ENCODE measurements around the gene LGALS9C. TPM values are rescaled to one million over a fixed set of nuclear protein-coding genes. Genes with fewer than 3 reads are reported as not detected.
"Not testable (repeated sequence)": the region's sequence is repeated elsewhere in the genome, so short reads cannot be mapped to it uniquely, and the experiment has no call there.

LGALS9C gene
- total RNA-seq, 2 donors from 2014 or later: 0.18 TPM; not detected in 1

DNA sequence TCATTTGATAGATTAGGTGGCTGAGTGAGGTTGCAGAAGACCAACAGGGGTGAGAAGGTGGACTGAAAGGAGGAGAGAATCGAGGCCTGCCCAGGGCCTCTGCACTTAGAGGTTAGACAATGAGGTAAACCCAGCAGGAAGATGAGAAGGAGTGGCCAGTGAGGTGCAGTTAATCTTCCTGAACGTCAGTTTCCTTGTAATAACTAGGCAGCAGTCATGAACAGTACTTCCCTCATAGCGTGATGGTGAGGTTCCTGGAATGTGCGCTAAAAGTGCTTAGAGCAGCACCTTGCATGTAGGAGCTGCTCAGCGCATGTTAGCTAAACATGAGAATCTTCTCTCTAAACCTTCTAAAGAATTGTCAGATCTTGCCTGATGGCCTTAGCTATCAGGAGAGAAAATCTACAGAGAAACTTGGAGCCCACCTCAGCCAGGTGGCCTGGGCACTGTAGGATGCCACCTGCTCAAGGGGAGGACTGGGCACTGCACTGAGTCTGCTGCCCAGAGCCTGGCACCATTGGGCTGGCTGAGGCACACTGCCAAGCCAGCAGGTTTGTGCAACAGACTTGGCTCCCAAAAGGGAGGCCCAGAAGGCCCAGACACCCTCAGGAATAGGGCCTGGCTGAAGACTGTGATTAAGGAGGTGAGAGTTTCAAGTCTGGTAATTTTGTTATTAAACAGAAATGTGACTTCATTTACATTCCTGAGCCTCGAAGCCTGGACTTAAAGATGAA lies 10.2 kb upstream of the LGALS9C start:
- H3K4me1 ChIP-seq (replicated peaks); H3K27me3 ChIP-seq (replicated peaks; ENCODE audit: insufficient read depth); DNase-seq (ENCODE audit: low spot score); H3K27ac ChIP-seq; intact Hi-C loops (cut with DNase I); H3K9me3 ChIP-seq; H3K4me3 ChIP-seq; H3K36me3 ChIP-seq: not testable (repeated sequence)
- 42% methylated on average over 3 of the region's 6 CpGs for WGBS

DNA sequence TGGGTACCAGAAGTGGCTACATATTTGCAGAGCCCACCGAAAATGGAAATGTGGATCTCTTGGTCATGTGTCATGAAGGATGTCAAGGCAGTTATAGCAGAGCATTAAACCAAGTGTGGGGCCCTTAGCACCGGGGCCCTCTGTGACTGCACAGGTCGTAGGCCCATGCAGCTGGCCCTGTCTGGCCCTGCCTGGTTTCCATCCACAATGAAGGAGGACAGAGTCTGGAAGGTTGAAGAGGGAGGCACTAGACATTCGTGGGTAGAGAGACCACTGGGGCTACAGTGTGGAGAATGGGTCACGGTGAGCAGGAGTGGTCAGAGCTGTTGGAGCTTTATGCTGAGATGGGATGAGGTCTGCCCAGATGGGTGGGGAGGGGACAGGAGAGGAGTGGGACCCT lies 9.6 kb upstream of the LGALS9C start:
- DNase-seq (ENCODE audit: low spot score); H3K27me3 ChIP-seq (replicated peaks; ENCODE audit: insufficient read depth); H3K36me3 ChIP-seq; intact Hi-C loops (cut with DNase I); H3K9me3 ChIP-seq; H3K27ac ChIP-seq; H3K4me1 ChIP-seq (replicated peaks); H3K4me3 ChIP-seq: not testable (repeated sequence)
- WGBS: 94% methylated on average over 3 of the region's 5 CpGs

DNA sequence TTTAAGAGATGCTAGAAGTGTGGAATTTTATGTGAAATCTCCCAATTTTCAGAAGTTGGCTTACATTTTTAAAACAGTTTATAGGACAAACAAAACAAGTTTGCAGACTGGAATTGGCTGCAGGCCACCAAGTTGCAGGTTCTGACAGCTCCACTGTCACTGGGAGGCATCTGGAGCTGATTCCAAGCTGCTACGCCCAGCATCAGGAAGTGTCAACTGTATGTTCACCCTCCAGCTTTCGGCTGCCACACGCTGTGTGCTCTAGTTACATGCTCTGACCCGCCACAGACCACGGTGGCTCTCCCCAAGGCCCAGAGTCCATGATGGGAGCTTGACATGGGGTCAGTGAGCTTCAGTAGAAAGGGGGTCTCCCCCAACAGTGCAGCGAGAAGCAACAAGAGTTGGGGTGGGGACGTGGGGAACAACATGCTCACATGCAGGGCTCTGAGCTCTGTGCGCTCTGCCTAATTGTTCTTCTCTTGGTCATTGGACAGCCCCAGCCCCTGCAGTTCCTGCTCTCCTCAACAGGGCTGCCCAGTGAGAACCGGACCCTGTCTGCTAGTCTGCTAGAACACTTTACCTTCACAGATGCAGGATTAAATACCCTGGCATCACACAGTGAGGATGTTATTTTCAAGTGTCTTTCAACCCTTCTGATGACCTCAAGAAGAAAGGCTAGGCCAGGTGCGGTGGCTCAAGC lies 8.0 kb upstream of the LGALS9C start:
- H3K4me1 ChIP-seq (replicated peaks); H3K36me3 ChIP-seq; H3K27me3 ChIP-seq (replicated peaks; ENCODE audit: insufficient read depth); H3K9me3 ChIP-seq; H3K27ac ChIP-seq; DNase-seq (ENCODE audit: low spot score); H3K4me3 ChIP-seq; intact Hi-C loops (cut with DNase I): not testable (repeated sequence)
- WGBS: 54% methylated on average over 6 of the region's 10 CpGs

DNA sequence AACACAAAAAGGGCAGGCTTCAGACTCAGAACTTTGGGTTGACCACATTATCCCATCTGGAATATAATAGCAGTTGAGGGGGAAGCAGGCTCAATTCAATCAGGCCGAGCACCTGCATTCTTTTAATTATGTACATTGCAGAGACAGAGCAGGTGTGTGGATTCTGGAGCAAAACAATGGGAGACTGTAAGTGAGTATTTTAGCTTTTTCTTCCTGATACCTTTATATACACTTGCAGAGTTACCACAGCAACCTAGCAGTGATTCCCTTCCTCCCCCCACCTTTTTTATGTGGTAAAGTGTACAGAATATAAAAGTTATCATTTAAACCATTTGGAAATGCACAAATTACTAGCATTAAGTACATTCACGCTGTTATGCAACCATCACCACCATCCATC lies 6.8 kb upstream of the LGALS9C start:
- H3K9me3 ChIP-seq; DNase-seq (ENCODE audit: low spot score); H3K4me1 ChIP-seq (replicated peaks); H3K27me3 ChIP-seq (replicated peaks; ENCODE audit: insufficient read depth); H3K27ac ChIP-seq; H3K36me3 ChIP-seq; intact Hi-C loops (cut with DNase I); H3K4me3 ChIP-seq: not testable (repeated sequence)
- WGBS: 79% methylated on average over 1 of the region's 2 CpGs

DNA sequence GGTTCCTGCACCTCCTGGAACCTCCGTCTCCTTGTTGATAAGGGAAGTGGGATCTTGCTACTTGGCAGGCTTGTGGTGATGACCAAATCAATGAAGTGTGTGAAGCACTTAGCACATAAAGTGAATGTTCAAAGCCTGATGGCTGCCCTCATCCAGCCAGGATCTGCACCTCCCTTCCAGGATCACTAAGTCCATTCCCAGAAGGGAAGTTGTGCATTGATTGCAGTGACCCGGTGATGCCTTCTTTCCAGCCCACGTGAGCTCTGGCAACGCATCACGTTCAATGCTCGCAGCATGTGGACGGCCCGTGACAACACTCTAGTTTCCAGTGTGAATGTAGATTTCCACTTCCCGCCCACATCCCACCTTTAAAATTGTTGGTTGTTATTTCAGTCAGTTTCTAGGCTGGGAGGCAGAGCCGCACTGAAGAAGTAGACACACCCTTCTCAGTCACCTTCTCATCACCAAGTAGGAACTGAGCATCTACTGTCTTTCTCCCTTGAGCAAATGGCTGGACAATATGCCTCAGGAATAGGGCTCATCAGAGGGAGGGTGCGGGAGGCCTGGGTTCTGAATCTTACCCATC lies 6.2 kb upstream of the LGALS9C start:
- H3K27me3 ChIP-seq (replicated peaks; ENCODE audit: insufficient read depth); H3K4me3 ChIP-seq; DNase-seq (ENCODE audit: low spot score); H3K27ac ChIP-seq; H3K9me3 ChIP-seq; intact Hi-C loops (cut with DNase I); H3K36me3 ChIP-seq; H3K4me1 ChIP-seq (replicated peaks): not testable (repeated sequence)
- WGBS: 54% methylated on average over 1 of the region's 11 CpGs

DNA sequence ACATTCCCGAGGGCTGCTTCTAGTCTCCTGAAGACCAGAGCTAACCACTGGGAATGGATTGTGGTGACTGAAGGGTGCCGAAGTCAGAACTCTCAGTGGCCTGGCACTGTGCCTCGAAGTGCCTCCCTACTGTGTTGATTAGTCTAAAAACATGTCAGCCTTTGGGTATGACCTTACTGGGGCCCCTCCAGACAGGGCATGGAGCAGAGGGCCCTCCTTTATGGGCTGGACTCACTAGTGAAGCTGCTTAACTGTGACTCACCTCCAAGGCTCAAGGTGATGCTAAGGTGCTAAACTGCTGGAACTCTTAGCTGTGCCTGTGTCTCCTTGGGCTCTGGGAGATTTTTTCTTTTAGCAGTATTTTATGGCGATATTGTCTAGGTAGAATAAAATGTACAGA lies 2.6 kb upstream of the LGALS9C start:
- DNase-seq (ENCODE audit: low spot score); H3K9me3 ChIP-seq; H3K36me3 ChIP-seq; intact Hi-C loops (cut with DNase I); H3K4me3 ChIP-seq; H3K4me1 ChIP-seq (replicated peaks); H3K27me3 ChIP-seq (replicated peaks; ENCODE audit: insufficient read depth); H3K27ac ChIP-seq: not testable (repeated sequence)
- 100% methylated on average over 1 of the region's 4 CpGs for WGBS

DNA sequence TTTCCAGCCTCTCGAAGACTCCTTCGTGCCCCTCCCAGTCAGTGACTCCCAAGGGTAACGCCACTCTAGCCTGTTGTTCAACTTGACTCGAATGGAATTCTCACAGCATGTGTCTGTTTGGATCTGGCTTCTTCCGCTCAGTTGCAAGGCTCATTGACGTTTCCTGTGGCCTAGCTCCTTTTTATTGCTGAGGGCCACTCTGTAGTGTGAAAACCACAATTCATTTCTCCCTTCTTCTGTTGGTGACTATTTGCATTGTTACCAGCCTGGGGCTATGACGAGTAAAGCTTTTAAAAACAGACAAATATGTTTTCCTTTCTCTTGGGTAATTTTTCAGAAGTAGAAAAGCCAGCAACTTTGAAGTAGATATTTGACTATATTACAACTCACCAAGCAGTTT lies 1.8 kb upstream of the LGALS9C start:
- intact Hi-C loops (cut with DNase I): not testable (repeated sequence)

DNA sequence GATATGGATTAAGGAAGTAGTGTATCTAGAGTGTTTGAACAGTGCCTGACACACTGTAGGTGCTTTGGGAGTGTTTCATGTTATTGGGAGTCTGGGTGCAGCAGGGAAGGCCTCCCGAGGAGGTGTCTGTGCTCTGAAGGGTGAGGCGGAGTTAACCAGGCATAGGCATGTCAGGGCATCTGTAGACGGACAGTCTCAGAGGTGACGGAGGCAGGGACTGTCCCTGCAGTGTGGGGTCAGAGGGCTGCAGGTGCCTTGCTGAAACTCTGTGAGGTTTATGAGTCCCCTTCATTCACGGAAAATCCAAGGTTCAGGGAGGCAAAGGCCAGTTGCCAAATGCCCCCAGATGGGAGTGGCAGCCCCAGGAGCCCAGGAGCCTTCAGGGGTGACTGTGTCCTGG lies 778 bp downstream of the LGALS9C start:
- H3K9me3 ChIP-seq; H3K4me1 ChIP-seq (replicated peaks); DNase-seq (ENCODE audit: low spot score); H3K36me3 ChIP-seq; H3K4me3 ChIP-seq; H3K27me3 ChIP-seq (replicated peaks; ENCODE audit: insufficient read depth); intact Hi-C loops (cut with DNase I); H3K27ac ChIP-seq: not testable (repeated sequence)
- 67% methylated on average over 1 of the region's 5 CpGs for WGBS

More for the DNA sequence above, 1.8 kb upstream of the LGALS9C start:
- DNase-seq (ENCODE audit: low spot score); H3K27ac ChIP-seq; H3K4me1 ChIP-seq (replicated peaks); H3K27me3 ChIP-seq (replicated peaks; ENCODE audit: insufficient read depth); H3K36me3 ChIP-seq; H3K9me3 ChIP-seq; H3K4me3 ChIP-seq: not testable (repeated sequence)
- no CpG with 5 or more reads among the region's 7 CpGs for WGBS

DNA sequence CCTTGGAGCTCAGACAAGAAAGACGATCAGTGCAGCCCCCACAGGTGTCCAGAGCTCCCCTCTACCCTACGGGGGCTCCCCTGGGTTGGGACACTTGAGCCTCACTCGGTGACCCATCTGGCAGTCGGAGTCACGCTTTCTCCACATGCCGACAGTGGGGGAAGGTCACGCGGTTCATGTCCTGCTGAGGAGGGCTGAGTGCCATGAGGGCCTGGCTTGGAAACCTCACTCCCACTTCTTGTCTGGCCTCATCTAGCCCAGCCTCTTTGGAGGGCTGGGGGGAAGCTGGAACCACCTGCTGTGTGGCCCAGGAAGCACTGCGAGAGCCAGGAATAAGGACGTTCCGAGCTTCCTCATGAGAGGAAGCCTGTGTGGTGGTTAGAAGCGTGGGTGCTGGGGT lies 1.8 kb downstream of the LGALS9C start:
- H3K4me3 ChIP-seq; H3K36me3 ChIP-seq; H3K27me3 ChIP-seq (replicated peaks; ENCODE audit: insufficient read depth); H3K4me1 ChIP-seq (replicated peaks); DNase-seq (ENCODE audit: low spot score); H3K9me3 ChIP-seq; H3K27ac ChIP-seq; intact Hi-C loops (cut with DNase I): not testable (repeated sequence)
- no CpG with 5 or more reads among the region's 12 CpGs for WGBS

DNA sequence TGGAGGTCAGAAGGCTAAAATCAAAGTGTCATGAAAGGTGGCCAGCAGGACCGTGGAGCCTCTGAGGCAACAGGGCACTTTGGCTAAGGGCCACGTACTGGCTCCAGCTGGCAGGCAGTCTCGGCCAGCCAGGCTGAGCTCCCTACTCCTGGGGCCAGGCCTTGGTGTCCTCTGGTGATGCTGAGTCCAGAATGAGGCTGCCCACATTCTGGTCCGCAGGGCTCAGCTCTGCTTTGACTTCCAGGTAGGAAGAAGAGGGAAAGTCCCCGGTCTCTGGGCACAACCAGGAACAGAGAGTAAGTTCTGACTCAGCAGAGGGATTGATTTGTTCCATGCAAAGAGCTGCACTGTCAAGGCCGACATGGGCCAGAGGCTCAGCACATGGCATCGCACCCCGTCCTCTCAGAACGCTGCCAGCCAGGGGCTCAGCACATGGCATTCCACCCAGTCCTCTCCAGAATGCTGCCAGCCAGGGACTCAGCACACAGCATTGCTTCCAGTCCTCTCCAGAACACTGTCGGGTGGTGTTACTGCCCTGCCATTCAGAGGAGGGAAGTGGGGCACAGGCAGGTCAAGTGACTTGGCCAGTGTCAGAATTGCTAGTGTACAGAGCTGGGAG lies 2.5 kb downstream of the LGALS9C start:
- no CpG with 5 or more reads among the region's 10 CpGs for WGBS
- H3K4me3 ChIP-seq; H3K27me3 ChIP-seq (replicated peaks; ENCODE audit: insufficient read depth); H3K9me3 ChIP-seq; intact Hi-C loops (cut with DNase I); H3K4me1 ChIP-seq (replicated peaks); DNase-seq (ENCODE audit: low spot score); H3K36me3 ChIP-seq; H3K27ac ChIP-seq: not testable (repeated sequence)

DNA sequence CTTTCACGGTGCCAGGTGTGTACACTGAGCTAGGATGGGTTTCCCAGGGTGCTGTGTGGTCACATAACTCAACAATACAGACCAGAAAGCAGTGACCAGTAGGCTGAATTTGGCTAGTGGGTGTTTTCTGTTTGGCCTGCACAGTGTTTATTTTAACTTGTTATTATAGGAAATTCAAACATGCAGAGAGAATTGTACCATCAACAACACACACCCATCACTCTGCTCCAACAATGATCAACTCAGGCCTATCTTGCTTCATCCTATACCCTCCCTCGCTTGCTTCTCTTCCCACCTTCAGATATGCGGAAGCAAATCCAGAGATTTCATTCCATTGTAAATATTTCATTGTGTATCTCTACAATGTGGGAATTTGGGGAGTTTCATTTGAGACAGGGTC lies 5.2 kb downstream of the LGALS9C start:
- WGBS: 100% methylated on average over 2 of the region's 3 CpGs
- H3K27me3 ChIP-seq (replicated peaks; ENCODE audit: insufficient read depth); H3K9me3 ChIP-seq; H3K4me1 ChIP-seq (replicated peaks); intact Hi-C loops (cut with DNase I); H3K4me3 ChIP-seq; H3K36me3 ChIP-seq; DNase-seq (ENCODE audit: low spot score); H3K27ac ChIP-seq: not testable (repeated sequence)

DNA sequence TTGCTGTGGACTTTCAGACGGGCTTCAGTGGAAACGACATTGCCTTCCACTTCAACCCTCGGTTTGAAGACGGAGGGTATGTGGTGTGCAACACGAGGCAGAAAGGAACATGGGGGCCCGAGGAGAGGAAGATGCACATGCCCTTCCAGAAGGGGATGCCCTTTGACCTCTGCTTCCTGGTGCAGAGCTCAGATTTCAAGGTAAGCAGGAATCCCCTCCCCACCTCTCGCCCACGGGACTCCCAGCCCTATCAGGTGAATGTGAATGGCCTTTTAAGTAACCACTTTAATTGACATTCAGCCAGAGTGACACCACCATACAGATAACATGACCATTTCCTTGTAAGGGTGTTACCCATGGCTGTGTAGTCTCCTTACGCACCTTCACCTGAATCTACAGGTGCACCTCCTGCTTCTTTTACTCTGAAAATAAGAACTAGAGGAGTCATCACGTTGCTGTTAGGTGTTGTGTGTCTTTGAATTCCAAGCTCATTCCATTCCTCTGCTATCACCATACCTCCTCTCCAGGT lies 9.4 kb downstream of the LGALS9C start:
- DNase-seq (ENCODE audit: low spot score); H3K27ac ChIP-seq; H3K36me3 ChIP-seq; H3K4me1 ChIP-seq (replicated peaks); H3K4me3 ChIP-seq; H3K9me3 ChIP-seq; intact Hi-C loops (cut with DNase I); H3K27me3 ChIP-seq (replicated peaks; ENCODE audit: insufficient read depth): not testable (repeated sequence)
- WGBS: no CpG with 5 or more reads among the region's 10 CpGs

Measured in prostate gland (tissue), 2 donors.